Measurements from ENCODE around the gene ORAI3. TPM values are rescaled to one million over a fixed set of nuclear protein-coding genes. Genes with fewer than 3 reads are reported as not detected.
A peak's percentile ranks its signal among the peaks of the same experiment; 100 is the strongest.

Gene ORAI3
- polyA plus RNA-seq, 2 of the 4 experiments (the other 2 are of a cell fraction): 10.5 to 14.1 TPM

- CTCF ChIA-PET: interaction anchor here (1.9 to 12.2 kb wide), 4 partner anchors 9 to 28 kb away, joined by 6 to 134 read pairs (median 8); no protein-coding TSS in a partner anchor
- Histone ChIP-seq H3K4me1 (peaks cover 15% of the 10 kb centered on the region; the same call in 2 of the 3 replicates), H3K9me3 (no peaks in the 10 kb centered on the region), H3K4me3 (no peak overlapping the region), H3K27ac (no peak overlapping the region), H3K4me2 (peak overlapping the region; percentile 97; the same call in 2 of the 3 replicates)
- 94% methylated on average over 26 of the region's 26 CpGs for WGBS (ENCODE audit: missing lambda C conversion rate)
- DNase-seq (ENCODE audit: low read depth in 1 of 2, low spot score in 1 of 2) (no peak), FAIRE-seq (no peak), ATAC-seq (no peak)
- POLR2A ChIA-PET: no interaction called here
- TF ChIP-seq CBX2 (IDR thresholded peaks at IDR 0.05; ENCODE audit: borderline replicate concordance, low read depth) (no peak), ELK1 (IDR thresholded peaks at IDR 0.05; ENCODE audit: low read depth, low read length) (no peak), JUN (IDR thresholded peaks at IDR 0.05) (no peak), NFE2L2 (conservative IDR thresholded peaks at IDR 0.05; ENCODE audit: low read length) (no peak), HEYL (CRISPR knock-in tag; IDR thresholded peaks at IDR 0.05) (no peak), GATA3 (IDR thresholded peaks at IDR 0.05; ENCODE audit: borderline replicate concordance) (no peak), FOXS1 (CRISPR knock-in tag; IDR thresholded peaks at IDR 0.05) (no peak), RCOR1 (IDR thresholded peaks at IDR 0.05; ENCODE audit: low read depth, low read length) (no peak), EHF (CRISPR knock-in tag; IDR thresholded peaks at IDR 0.05) (no peak), HES2 (IDR thresholded peaks at IDR 0.05) (no peak), MAZ (IDR thresholded peaks at IDR 0.05; ENCODE audit: borderline replicate concordance, low read depth, low read length) (no peak), ESRRA (IDR thresholded peaks at IDR 0.05; ENCODE audit: borderline replicate concordance, low read length) (no peak), PHF8 (IDR thresholded peaks at IDR 0.05; ENCODE audit: borderline replicate concordance, low read depth) (no peak)
Observed at GRCh38 chr16:30925632-30925987, 23.3 kb upstream of the ORAI3 start.

- CTCF ChIA-PET: interaction anchor here (1.0 to 12.2 kb wide), 5 partner anchors 9 to 81 kb away, joined by 4 to 134 read pairs (median 7); no protein-coding TSS in a partner anchor
- no peak for TF ChIP-seq PBX3 (IDR thresholded peaks at IDR 0.05)
- no peaks in the 10 kb centered on the region for H3K9me3 ChIP-seq
- 83% methylated on average over 10 of the region's 10 CpGs for WGBS (ENCODE audit: missing lambda C conversion rate)
- DNase-seq (ENCODE audit: low read depth in 1 of 2, low spot score in 1 of 2) (no peak), ATAC-seq (no peak), FAIRE-seq (no peak)
- peaks cover 15% of the 10 kb centered on the region; the same call in 2 of the 3 replicates for H3K4me1 ChIP-seq
- H3K4me3 ChIP-seq: no peak overlapping the region
- POLR2A ChIA-PET: no interaction called here
- H3K4me2 ChIP-seq: no peak overlapping the region
- H3K27ac ChIP-seq: no peak overlapping the region
Observed at GRCh38 chr16:30925995-30926811, 22.7 kb upstream of the ORAI3 start.

- CTCF ChIA-PET: interaction anchor here (0.9 to 12.2 kb wide), 6 partner anchors 8 to 82 kb away, joined by 4 to 134 read pairs (median 6); no protein-coding TSS in a partner anchor
- DNase-seq (ENCODE audit: low read depth in 1 of 2, low spot score in 1 of 2): no peak
- WGBS (ENCODE audit: missing lambda C conversion rate): 91% methylated on average over 13 of the region's 22 CpGs
- Histone ChIP-seq H3K4me2 (0 out of 3 replicates have a peak overlapping the region, but pooled peaks have one; percentile 17), H3K9me3 (no peaks in the 10 kb centered on the region), H3K4me1 (peaks cover 15% of the 10 kb centered on the region; the same call in 2 of the 3 replicates), H3K4me3 (no peak overlapping the region), H3K27ac (peak overlapping the region; percentile 37 to 66; a peak in 3 of 6 replicates)
- no peak for FAIRE-seq
- POLR2A ChIA-PET: no interaction called here
- TF ChIP-seq ESRRA (IDR thresholded peaks at IDR 0.05; ENCODE audit: borderline replicate concordance, low read length) (no peak), RAD21 (conservative IDR thresholded peaks at IDR 0.05 in 1 of 2, IDR thresholded peaks at IDR 0.05 in 1 of 2) (no peak), MAX (IDR thresholded peaks at IDR 0.05) (no peak), ZNF302 (CRISPR knock-in tag; IDR thresholded peaks at IDR 0.05) (no peak), KDM1A (IDR thresholded peaks at IDR 0.05; ENCODE audit: low read depth) (no peak), BHLHE40 (IDR thresholded peaks at IDR 0.05; ENCODE audit: low read depth, low read length) (no peak), EHF (CRISPR knock-in tag; IDR thresholded peaks at IDR 0.05) (no peak), HMGXB4 (CRISPR knock-in tag; IDR thresholded peaks at IDR 0.05; ENCODE audit: borderline replicate concordance) (no peak)
- ATAC-seq: no peak
Observed at GRCh38 chr16:30926937-30927788, 21.7 kb upstream of the ORAI3 start.
